ENCODE measurements around the gene AK3. TPM values are rescaled to one million over a fixed set of nuclear protein-coding genes. Genes with fewer than 3 reads are reported as not detected.

Gene AK3
- total and polyA plus RNA-seq, 10 of the 15 experiments (the other 5 are each of a cell fraction or from before 2014, with no cell fraction given), result 14.2 to 86.6 (median 43.9) TPM

- no peak for TF ChIP-seq ZBTB40 (IDR thresholded peaks at IDR 0.05; ENCODE audit: borderline replicate concordance)
- TF ChIP-seq REST (IDR thresholded peaks at IDR 0.05; ENCODE audit: low read depth, low read length), result no peak
- TF ChIP-seq ZNF687 (IDR thresholded peaks at IDR 0.05), result peak; percentile 52; the same call in 1 of the 2 replicates
- 0 out of 2 replicates have a peak, but pooled peaks have one; percentile 44 for TF ChIP-seq FOXM1 (IDR thresholded peaks at IDR 0.05; ENCODE audit: low read depth, low read length)
- no peak for TF ChIP-seq FOS (IDR thresholded peaks at IDR 0.05; ENCODE audit: borderline replicate concordance, extremely low read depth, insufficient read length)
- no peak for TF ChIP-seq GATAD2B (conservative IDR thresholded peaks at IDR 0.05; ENCODE audit: low read depth)
- TF ChIP-seq E4F1 (IDR thresholded peaks at IDR 0.05; ENCODE audit: borderline replicate concordance, partially characterized antibody), result no peak
- no peak for TF ChIP-seq RELB (IDR thresholded peaks at IDR 0.05; ENCODE audit: low read depth)
- TF ChIP-seq NBN (IDR thresholded peaks at IDR 0.05), result no peak
- TF ChIP-seq NFYA (IDR thresholded peaks at IDR 0.05; ENCODE audit: borderline replicate concordance, low read depth, low read length), result no peak
- no peak; the same call in 1 of the 2 replicates for TF ChIP-seq PKNOX1 (IDR thresholded peaks at IDR 0.05)
- no peak for TF ChIP-seq HDGF (IDR thresholded peaks at IDR 0.05)
Measured at GRCh38 chr9:4689687-4690104, 51.3 kb downstream of the AK3 start (continued).
